GM12878 (cell line): ENCODE results near the gene SLX9.

Experiments used
- ATF3 ChIP-seq: IDR thresholded peaks from 2 replicates; pipeline ENCODE4 v1.6.1; 2011; ENCODE audit warnings: low read depth, mild to moderate bottlenecking, low read length, moderate library complexity, borderline replicate concordance; ENCODE audit errors: extremely low read depth
- CHD4 ChIP-seq: fragments of 200-600 bp; sonication (generic); IDR thresholded peaks from 2 replicates; pipeline ENCODE4 v1.6.1; 2016; ENCODE audit warnings: mild to moderate bottlenecking
- DPF2 ChIP-seq: fragments of 450-650 bp; IDR thresholded peaks from 2 replicates; pipeline ENCODE4 v1.6.1; 2017; ENCODE audit warnings: mild to moderate bottlenecking
- EP300 ChIP-seq, 2 experiments: fragments of 150-350 bp in 1 of 2; IDR thresholded peaks; 2 replicates each; pipeline ENCODE4 v1.6.1; 2011 to 2012; ENCODE audit warnings: low read depth in 2 of 2, low read length in 2 of 2, borderline replicate concordance in 1 of 2, improper control_type of control experiment in 1 of 2, inconsistent platforms in 1 of 2; ENCODE audit not compliant: control insufficient read depth in 1 of 2
- ESRRA ChIP-seq: IDR thresholded peaks from 2 replicates; pipeline ENCODE4 v1.6.1; 2012; ENCODE audit warnings: mild to moderate bottlenecking, low read length, improper control_type of control experiment
- GABPA ChIP-seq: IDR thresholded peaks from 2 replicates; pipeline ENCODE4 v1.6.1; 2014; ENCODE audit warnings: antibody characterized with exemption, low read depth, mild to moderate bottlenecking, inconsistent platforms
- POLR2A ChIP-seq: IDR thresholded peaks from 2 replicates; pipeline ENCODE4 v1.6.1; 2011; ENCODE audit warnings: low read depth, mild to moderate bottlenecking, low read length
- POLR2AphosphoS5 ChIP-seq: IDR thresholded peaks from 2 replicates; pipeline ENCODE4 v1.6.1; 2011; ENCODE audit warnings: mild to moderate bottlenecking, low read length, inconsistent platforms
- TCF3 ChIP-seq: IDR thresholded peaks from 2 replicates; pipeline ENCODE4 v1.6.1; 2012; ENCODE audit warnings: low read depth, mild to moderate bottlenecking, low read length, borderline replicate concordance; ENCODE audit not compliant: insufficient read depth
- YY1 ChIP-seq: IDR thresholded peaks from 2 replicates; pipeline ENCODE4 v1.6.1; 2011; ENCODE audit warnings: low read depth, mild to moderate bottlenecking, low read length
- TF ChIP-seq, protein P1 (sequence below), 3 experiments: IDR thresholded peaks in 2 of 3; conservative IDR thresholded peaks in 1 of 3; 2 replicates each; pipeline ENCODE4 v1.5.1; 2011; ENCODE audit warnings: low read depth in 3 of 3, low read length in 3 of 3, mild to moderate bottlenecking in 3 of 3, control low read depth in 2 of 3, moderate library complexity in 2 of 3, inconsistent platforms in 1 of 3, mixed read lengths in 1 of 3; ENCODE audit not compliant: control insufficient read depth in 2 of 3, insufficient read depth in 1 of 3; ENCODE audit errors: extremely low read depth in 1 of 3
- TF ChIP-seq, protein P2 (sequence below): IDR thresholded peaks from 2 replicates; pipeline ENCODE4 v1.6.1; 2012; ENCODE audit warnings: low read depth, low read length, improper control_type of control experiment
- TF ChIP-seq, protein P3 (sequence below): IDR thresholded peaks from 2 replicates; pipeline ENCODE4 v1.6.1; 2012; ENCODE audit warnings: low read depth, low read length, improper control_type of control experiment

- TF ChIP-seq, protein P1, sequence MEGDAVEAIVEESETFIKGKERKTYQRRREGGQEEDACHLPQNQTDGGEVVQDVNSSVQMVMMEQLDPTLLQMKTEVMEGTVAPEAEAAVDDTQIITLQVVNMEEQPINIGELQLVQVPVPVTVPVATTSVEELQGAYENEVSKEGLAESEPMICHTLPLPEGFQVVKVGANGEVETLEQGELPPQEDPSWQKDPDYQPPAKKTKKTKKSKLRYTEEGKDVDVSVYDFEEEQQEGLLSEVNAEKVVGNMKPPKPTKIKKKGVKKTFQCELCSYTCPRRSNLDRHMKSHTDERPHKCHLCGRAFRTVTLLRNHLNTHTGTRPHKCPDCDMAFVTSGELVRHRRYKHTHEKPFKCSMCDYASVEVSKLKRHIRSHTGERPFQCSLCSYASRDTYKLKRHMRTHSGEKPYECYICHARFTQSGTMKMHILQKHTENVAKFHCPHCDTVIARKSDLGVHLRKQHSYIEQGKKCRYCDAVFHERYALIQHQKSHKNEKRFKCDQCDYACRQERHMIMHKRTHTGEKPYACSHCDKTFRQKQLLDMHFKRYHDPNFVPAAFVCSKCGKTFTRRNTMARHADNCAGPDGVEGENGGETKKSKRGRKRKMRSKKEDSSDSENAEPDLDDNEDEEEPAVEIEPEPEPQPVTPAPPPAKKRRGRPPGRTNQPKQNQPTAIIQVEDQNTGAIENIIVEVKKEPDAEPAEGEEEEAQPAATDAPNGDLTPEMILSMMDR (IDR thresholded peaks at IDR 0.05 in 2 of 3, conservative IDR thresholded peaks at IDR 0.05 in 1 of 3; ENCODE audit: control insufficient read depth in 2 of 3, extremely low read depth in 1 of 3, insufficient read depth in 1 of 3, low read depth in 3 of 3, low read length in 3 of 3): no peak
- TF ChIP-seq DPF2 (no peak), CHD4 (no peak), TCF3 (no peak), POLR2AphosphoS5 (no peak), ATF3 (no peak), POLR2A (no peak), ESRRA (no peak), EP300 (IDR thresholded peaks at IDR 0.05; ENCODE audit: borderline replicate concordance in 1 of 2, control insufficient read depth in 1 of 2, low read depth in 2 of 2, low read length in 2 of 2) (no peak), GABPA (no peak), YY1 (no peak)
- TF ChIP-seq, protein P2, sequence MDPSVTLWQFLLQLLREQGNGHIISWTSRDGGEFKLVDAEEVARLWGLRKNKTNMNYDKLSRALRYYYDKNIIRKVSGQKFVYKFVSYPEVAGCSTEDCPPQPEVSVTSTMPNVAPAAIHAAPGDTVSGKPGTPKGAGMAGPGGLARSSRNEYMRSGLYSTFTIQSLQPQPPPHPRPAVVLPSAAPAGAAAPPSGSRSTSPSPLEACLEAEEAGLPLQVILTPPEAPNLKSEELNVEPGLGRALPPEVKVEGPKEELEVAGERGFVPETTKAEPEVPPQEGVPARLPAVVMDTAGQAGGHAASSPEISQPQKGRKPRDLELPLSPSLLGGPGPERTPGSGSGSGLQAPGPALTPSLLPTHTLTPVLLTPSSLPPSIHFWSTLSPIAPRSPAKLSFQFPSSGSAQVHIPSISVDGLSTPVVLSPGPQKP: no peak
- TF ChIP-seq, protein P3, sequence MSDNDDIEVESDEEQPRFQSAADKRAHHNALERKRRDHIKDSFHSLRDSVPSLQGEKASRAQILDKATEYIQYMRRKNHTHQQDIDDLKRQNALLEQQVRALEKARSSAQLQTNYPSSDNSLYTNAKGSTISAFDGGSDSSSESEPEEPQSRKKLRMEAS: no peak
Observed at GRCh38 chr21:44984428-44984791, 44.6 kb downstream of the SLX9 start.
